Transverse colon (tissue), 4 donors: Measurements from ENCODE around the gene RARB. TPM values are rescaled to one million over a fixed set of nuclear protein-coding genes. Genes with fewer than 3 reads are reported as not detected.

Experiments
- DNase-seq: peaks from one replicate; pipeline ENCODE4 v3.0.0-alpha.2; 2019
- H3K27ac ChIP-seq, 4 donors: fragments of 200-600 bp; sonication (generic); 2 replicates each; pipeline ENCODE4 v1.5.1; 2016 to 2018; ENCODE audit warnings: inconsistent platforms in 4 of 4
- H3K27me3 ChIP-seq: fragments of 200-600 bp; sonication (generic); 2 replicates; pipeline ENCODE4 v1.5.1; 2017; ENCODE audit warnings: inconsistent platforms
- H3K36me3 ChIP-seq, 4 donors: fragments of 200-600 bp; sonication (generic); 2 replicates each; pipeline ENCODE4 v1.5.1; 2017 to 2019; ENCODE audit warnings: inconsistent platforms in 4 of 4
- H3K4me1 ChIP-seq, 4 donors: fragments of 200-600 bp; sonication (generic); 2 replicates each; pipeline ENCODE4 v1.5.1; 2017 to 2020; ENCODE audit warnings: inconsistent platforms in 4 of 4
- H3K4me3 ChIP-seq, 4 donors: fragments of 200-600 bp; sonication (generic); 1 replicate in 1 of 4; 2 replicates in 3 of 4; pipeline versions ENCODE4 v1.5.1 to v1.6.1; 2017 to 2019; ENCODE audit warnings: inconsistent platforms in 4 of 4
- H3K9me3 ChIP-seq, 2 donors: fragments of 200-600 bp; sonication (generic); 2 replicates each; pipeline ENCODE4 v1.5.1; 2017 to 2019; ENCODE audit warnings: inconsistent platforms in 2 of 2
- CTCF ChIP-seq, 5 experiments: fragments of 200-600 bp in 3 of 5; fragments of 450-650 bp in 2 of 5; sonication (generic) in 3 of 5; IDR thresholded peaks; 1 replicate in 2 of 5; 2 replicates in 3 of 5; pipeline ENCODE4 v1.5.1; 2016 to 2017; ENCODE audit warnings: antibody characterized with exemption in 5 of 5, inconsistent platforms in 3 of 5, mild to moderate bottlenecking in 2 of 5, moderate library complexity in 1 of 5
- EP300 ChIP-seq: sonication (generic); formaldehyde crosslinking; IDR thresholded peaks from one replicate; pipeline ENCODE4 v1.6.1; 2017; ENCODE audit warnings: antibody characterized with exemption, low read depth
- POLR2A ChIP-seq: fragments of 450-650 bp; IDR thresholded peaks from one replicate; pipeline ENCODE4 v1.6.1; 2016; ENCODE audit warnings: antibody characterized with exemption, mild to moderate bottlenecking, moderate library complexity
- POLR2AphosphoS5 ChIP-seq, 3 donors: sonication (generic); formaldehyde crosslinking; IDR thresholded peaks; one replicate each; pipeline ENCODE4 v1.6.1; 2016; ENCODE audit warnings: antibody characterized with exemption in 3 of 3
- WGBS, 2 donors: methylation state at CpG; one replicate each; pipeline ENCODE4 v1.1.5; 2018; ENCODE audit warnings: low coverage in 1 of 2; 5-methylcytosine and 5-hydroxymethylcytosine counted together
- in situ Hi-C, 4 donors: fragments of 200-750 bp; cut with MboI; loops; one replicate each; pipeline versions ENCODE4 v1.15.0 to v1.15.1; 2017; ENCODE audit warnings: low sequenced_read_pairs in 3 of 4, low pct_ligation_motif_present in 1 of 4, low pct_unique_long_range_greater_than_20kb in 1 of 4
- intact Hi-C: fragments of 100-400 bp; cut with DNase I; formaldehyde crosslinking; loops from one replicate; pipeline ENCODE4 v1.15.1; 2023; ENCODE audit warnings: low total_unique reads
- total RNA-seq, 4 donors: library from RNA; depleted of rRNA; stranded (reverse); fragments of >200 nt; gene quantifications; one replicate each; pipeline ENCODE4 v1.1.0, GENCODE V29; 2016

Gene RARB
- total RNA-seq, 4 donors from 2014 or later: 2.4 to 4.5 (median 2.9) TPM; not detected in 1

GRCh38 chr3:25456723-25457670, 28.9 kb downstream of the RARB start:
- H3K27ac ChIP-seq: peak overlapping the region in 1 of 4 donors; percentile 5
- in situ Hi-C loops (no loop called here), intact Hi-C loops (no loop called here)
- H3K36me3 ChIP-seq: no peaks in the 10 kb centered on the region
- DNase-seq: no peak
- H3K9me3 ChIP-seq: no peaks in the 10 kb centered on the region
- H3K4me1 ChIP-seq: peaks cover 0 to 23% (median 5%) of the 10 kb centered on the region in 4 donors
- H3K27me3 ChIP-seq: no peaks in the 10 kb centered on the region
- H3K4me3 ChIP-seq: no peak overlapping the region
- WGBS, 2 donors: 78 to 81% methylated on average over 6 to 7 of the region's 7 CpGs
- TF ChIP-seq POLR2AphosphoS5 (IDR thresholded peaks at IDR 0.05) (no peak), EP300 (no peak), CTCF (IDR thresholded peaks at IDR 0.05) (no peak), POLR2A (no peak)

- 74 to 82% methylated on average over 4 to 7 of the region's 7 CpGs for WGBS, 2 donors
- in situ Hi-C loops: no loop called here
- intact Hi-C loops: no loop called here
- DNase-seq: no peak
- peak overlapping the region in 1 of 4 donors; percentile 5 for H3K27ac ChIP-seq
- H3K9me3 ChIP-seq: no peaks in the 10 kb centered on the region
- H3K4me3 ChIP-seq: no peak overlapping the region
- H3K27me3 ChIP-seq: no peaks in the 10 kb centered on the region
- H3K36me3 ChIP-seq: no peaks in the 10 kb centered on the region
- peaks cover 0 to 15% (median 3%) of the 10 kb centered on the region in 4 donors for H3K4me1 ChIP-seq
- no peak for TF ChIP-seq POLR2AphosphoS5 (IDR thresholded peaks at IDR 0.05)
- no peak for TF ChIP-seq POLR2A
Measured at GRCh38 chr3:25457671-25458419, 29.8 kb downstream of the RARB start.

- WGBS, 2 donors: 76 to 85% methylated on average over 2 of the region's 2 CpGs
- in situ Hi-C loops (no loop called here), intact Hi-C loops (no loop called here)
- H3K4me3 ChIP-seq: no peak overlapping the region
- H3K27ac ChIP-seq: no peak overlapping the region
- no peaks in the 10 kb centered on the region for H3K27me3 ChIP-seq
- H3K4me1 ChIP-seq: peaks cover 0 to 14% (median 3%) of the 10 kb centered on the region in 4 donors
- TF ChIP-seq EP300: no peak
- no peak for TF ChIP-seq POLR2AphosphoS5 (IDR thresholded peaks at IDR 0.05)
- no peak for TF ChIP-seq CTCF (IDR thresholded peaks at IDR 0.05)
- TF ChIP-seq POLR2A: no peak
- no peaks in the 10 kb centered on the region for H3K36me3 ChIP-seq
- no peaks in the 10 kb centered on the region for H3K9me3 ChIP-seq
- no peak for DNase-seq
Measured at GRCh38 chr3:25458420-25458814, 30.4 kb downstream of the RARB start.

GRCh38 chr3:25460751-25461150, 32.7 kb downstream of the RARB start:
- Histone ChIP-seq H3K4me3 (no peak overlapping the region), H3K4me1 (peaks cover 0 to 5% (median 0%) of the 10 kb centered on the region in 4 donors), H3K36me3 (no peaks in the 10 kb centered on the region), H3K9me3 (no peaks in the 10 kb centered on the region), H3K27ac (no peak overlapping the region), H3K27me3 (no peaks in the 10 kb centered on the region)
- in situ Hi-C loops (no loop called here), intact Hi-C loops (no loop called here)
- no peak for DNase-seq
- 40 to 70% methylated on average over 1 to 2 of the region's 2 CpGs for whole genome bisulfite sequencing, 2 donors
- TF ChIP-seq POLR2AphosphoS5 (IDR thresholded peaks at IDR 0.05): no peak
- no peak for TF ChIP-seq EP300
- no peak for TF ChIP-seq POLR2A
- TF ChIP-seq CTCF (IDR thresholded peaks at IDR 0.05): no peak
